NB4 (cell line): ENCODE data around the gene SMCO4.

Source experiments
- CTCF ChIP-seq: IDR thresholded peaks from one replicate; pipeline ENCODE4 v1.5.1; 2012; ENCODE audit warnings: low read depth, low read length
- MYC ChIP-seq: IDR thresholded peaks from 2 replicates; pipeline ENCODE4 v1.6.1; 2011; ENCODE audit warnings: low read depth, low read length
- POLR2A ChIP-seq: IDR thresholded peaks from 2 replicates; pipeline ENCODE4 v1.6.1; 2011; ENCODE audit warnings: mild to moderate bottlenecking; ENCODE audit not compliant: insufficient read length; ENCODE audit errors: extremely low read depth

GRCh38 chr11:93587858-93588581, 44.8 kb upstream of the SMCO4 start:
- TF ChIP-seq CTCF (no peak), POLR2A (no peak), MYC (no peak)
